Activated T-helper 1 cell treated with anti-CD3 and anti-CD28 coated beads, Interleukin-2, amount 50 U/mL, for 16 hours (primary cell): ENCODE results near the gene CEACAM19.
"Not testable (repeated sequence)": the region's sequence is repeated elsewhere in the genome, so short reads cannot be mapped to it uniquely, and the experiment has no call there.

Source experiments
- DNase-seq, 2 donors: peaks; one replicate each; pipeline ENCODE4 v3.0.0-alpha.2; 2020; ENCODE audit warnings: low read depth in 1 of 2, low spot score in 1 of 2

Gene CEACAM19

DNA sequence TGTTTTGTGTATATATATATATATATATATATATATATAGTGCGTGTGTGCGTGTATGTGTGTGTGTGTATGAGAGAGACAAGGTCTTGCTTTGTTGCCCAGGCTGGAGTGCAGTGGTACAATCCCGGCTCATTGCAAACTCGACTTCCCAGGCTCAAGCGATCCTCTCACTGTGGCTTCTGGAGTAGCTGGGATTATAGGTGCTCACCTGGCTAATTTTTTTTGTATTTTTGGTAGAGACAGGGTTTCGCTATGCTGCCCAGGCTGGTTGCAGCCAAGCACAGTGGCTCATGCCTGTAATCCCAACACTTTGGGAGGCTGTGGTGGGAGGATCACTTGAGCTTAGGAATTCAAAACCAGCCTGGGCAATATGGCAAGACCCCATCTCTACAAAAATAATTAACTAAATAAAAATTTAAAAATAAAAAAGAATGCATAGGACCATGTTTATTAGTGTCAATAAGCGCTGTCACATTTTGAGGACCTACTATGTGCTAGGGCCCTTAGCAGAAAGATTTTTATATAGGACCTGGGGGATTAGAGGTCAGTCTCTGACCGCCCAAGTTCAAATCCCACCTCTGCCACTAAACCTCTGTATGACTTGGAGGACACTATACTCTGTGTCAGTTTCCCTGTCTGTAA is 25.8 kb upstream of the CEACAM19 start:
- DNase-seq = no peak

DNA sequence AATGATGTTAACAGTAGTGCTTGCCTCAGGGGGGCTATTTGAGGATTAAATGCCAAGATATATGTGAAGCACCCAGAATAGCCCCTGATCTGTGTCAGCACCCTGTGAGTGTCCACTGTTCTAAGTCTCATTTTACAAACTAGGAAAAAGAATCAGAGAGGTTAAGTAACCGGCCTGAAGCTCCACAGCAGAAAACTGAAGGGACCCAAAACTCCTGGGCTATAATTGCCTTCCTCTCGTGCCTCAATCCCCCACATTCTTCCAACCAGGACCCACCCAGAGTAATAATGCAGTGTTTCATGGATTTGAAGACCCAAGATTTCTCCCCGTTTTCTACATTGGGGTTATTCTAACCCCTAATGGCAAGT is 25.2 kb upstream of the CEACAM19 start:
- no peak for DNase-seq

DNA sequence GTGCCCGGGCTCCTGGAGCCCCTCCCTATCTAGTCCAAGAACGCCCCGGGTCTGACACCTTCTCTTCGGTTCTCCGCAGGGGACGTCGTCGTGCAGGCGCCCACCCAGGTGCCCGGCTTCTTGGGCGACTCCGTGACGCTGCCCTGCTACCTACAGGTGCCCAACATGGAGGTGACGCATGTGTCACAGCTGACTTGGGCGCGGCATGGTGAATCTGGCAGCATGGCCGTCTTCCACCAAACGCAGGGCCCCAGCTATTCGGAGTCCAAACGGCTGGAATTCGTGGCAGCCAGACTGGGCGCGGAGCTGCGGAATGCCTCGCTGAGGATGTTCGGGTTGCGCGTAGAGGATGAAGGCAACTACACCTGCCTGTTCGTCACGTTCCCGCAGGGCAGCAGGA is 24.1 kb upstream of the CEACAM19 start:
- no peak for DNase-seq

DNA sequence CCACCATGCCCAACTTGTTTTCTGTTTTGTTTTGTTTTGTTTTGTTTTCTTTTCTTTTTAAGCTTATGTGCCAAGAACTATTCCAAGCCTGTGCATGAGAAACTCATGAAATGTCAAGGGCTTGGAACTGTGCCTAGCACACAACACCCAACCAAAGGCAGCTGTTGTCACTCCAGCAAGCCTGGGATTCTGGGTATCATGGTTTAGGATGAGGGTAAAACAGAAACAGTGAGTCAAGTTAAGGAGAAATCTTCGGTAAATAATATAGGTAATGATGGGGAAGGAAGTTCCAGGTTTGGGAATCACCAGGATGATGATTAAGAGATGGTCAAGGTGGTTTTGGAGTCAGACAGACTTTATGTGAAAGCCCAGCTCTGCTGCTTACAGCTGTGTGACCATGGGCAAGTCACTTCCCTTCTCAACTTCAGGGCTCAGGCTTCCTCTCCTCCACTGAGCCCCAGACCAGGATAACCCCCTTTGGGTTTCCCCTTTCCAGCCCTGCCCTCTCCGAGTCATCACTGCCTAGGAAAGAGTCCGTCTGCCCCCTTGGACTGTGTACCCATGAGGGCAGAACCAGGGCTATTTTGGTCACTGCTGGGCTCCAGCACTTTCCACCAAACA is 22.5 kb upstream of the CEACAM19 start:
- no peak for DNase-seq

DNA sequence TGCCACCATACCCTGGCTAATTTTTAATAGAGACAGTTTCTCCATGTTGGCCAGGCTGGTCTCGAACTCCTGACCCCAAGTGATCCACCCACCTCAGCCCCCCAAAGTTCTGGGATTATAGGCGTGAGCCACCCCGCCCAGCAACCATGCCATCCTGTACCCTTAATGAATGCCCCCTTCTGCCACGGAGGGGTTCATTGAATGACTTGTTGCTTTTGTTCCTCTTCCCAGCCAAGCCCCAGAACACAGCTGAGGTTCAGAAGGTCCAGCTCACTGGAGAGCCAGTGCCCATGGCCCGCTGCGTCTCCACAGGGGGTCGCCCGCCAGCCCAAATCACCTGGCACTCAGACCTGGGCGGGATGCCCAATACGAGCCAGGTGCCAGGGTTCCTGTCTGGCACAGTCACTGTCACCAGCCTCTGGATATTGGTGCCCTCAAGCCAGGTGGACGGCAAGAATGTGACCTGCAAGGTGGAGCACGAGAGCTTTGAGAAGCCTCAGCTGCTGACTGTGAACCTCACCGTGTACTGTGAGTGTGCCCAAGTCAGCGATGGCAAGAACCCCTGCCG is 21.6 kb upstream of the CEACAM19 start:
- no peak for DNase-seq

DNA sequence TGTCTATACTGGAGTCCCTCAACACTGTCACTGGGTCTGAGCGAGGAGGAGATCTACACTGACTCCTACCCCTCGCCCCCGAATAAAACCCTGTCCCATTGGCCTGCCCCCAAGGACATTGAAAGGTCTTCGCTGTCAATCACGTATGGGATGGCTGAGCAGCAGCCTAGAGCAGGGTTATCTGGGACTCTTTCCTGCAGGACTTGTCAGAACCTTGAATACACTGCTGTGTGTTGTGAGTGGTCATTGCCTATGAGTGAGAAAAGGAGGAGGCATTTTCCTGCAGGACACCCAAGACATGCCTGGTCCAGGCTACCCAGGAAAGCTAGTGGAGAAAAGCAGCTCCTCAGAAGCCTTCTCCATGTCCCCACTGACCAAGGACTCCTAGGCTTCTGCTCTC is 17.9 kb upstream of the CEACAM19 start:
- no peak for DNase-seq

DNA sequence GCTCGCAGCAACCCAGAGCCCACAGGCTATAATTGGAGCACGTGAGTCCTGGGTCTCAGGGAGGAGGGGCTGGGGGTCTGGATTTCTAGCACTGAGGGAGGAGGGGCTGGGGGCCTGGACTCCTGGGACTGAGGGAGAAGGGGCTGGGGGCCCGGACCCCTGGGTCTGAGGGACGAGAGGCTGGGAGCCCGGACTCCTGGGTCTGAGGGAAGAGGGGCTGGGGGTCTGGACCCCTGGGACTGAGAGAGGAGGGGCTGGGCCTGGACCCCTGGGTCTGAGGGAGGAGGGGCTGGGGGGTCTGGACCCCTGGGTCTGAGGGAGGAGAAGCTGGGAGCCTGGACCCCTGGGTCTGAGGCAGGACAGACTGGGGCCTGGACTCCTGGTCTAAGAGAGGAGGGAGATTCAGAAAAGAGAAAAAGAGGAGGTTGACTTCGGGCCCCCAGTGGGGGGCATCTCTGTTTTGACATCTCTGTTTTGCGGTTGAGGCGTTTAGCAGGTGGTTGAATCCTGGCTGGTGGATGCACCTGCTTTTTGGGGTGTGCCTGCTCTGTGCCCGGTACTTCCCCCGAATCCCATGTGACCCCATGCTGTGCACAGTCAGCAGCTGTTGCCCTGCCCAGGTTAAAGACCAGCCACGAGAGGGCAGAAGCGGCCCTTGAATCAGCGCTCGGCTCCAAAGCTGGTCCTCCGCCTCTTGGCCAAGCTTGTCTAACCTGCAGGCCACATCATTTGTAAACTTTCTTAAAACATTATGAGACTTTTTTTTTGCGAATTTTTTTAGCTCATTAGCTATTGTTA is 17.1 kb upstream of the CEACAM19 start:
- peak; percentile 9 to 32 for DNase-seq

DNA sequence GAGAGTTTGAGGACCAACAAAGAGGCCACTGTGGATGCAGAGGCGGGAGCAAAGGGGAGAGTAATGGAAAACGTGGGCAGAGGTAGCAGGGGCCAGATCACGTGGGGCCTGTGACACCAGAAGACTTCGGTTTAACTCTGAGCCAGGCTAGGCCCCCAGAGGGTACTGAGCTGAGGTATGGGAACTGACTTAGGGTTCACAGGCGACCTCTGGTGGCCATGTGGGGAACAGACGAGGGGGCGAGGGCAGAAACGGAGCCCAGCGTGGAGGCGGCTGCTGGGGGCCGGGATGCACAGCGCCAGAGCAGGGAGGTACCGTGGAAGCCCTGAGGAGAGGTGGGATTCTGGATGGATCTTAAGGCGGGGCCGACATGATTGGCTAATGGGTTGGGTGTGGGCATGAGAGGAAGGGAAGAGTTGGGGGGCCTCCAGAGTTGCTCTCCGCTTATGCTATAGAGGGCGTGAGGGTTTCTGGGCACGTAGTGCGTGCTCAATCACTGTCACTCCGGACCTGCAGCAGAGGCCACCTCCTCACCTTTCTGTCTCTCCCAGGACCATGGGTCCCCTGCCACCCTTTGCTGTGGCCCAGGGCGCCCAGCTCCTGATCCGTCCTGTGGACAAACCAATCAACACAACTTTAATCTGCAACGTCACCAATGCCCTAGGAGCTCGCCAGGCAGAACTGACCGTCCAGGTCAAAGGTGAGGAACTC is 13.9 kb upstream of the CEACAM19 start:
- DNase-seq = peak; percentile 37 to 41

DNA sequence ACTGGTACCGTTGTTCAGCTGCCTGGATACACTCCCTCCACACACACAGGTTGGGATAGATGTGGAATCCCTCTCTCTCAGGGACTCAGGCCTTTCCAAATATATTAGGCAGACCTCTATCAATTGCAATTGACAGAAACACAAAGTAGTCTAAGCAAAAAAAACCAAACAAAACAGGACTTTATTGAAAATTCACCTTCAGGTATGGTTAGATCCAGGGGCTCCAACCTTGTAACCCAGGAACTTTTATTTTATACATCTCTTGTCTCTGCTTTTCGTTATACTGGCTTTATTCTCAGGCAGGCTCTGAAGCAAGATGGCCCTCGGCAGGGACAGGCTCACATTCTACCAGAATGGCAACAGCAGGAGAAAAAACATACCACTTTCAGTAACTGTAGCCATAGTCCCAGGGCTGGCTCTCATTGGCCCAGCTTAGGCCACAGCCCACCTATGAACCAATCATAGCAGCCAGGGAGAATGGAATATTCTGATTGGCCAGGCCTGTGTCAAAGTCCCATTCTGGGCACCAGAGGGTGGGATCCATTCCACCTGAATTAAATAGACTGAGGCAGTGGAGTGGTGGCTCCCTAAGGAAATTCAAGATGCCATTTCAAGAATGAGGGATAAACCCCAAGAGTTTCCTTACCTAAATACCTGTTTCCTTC is 13.1 kb upstream of the CEACAM19 start:
- DNase-seq = no peak

DNA sequence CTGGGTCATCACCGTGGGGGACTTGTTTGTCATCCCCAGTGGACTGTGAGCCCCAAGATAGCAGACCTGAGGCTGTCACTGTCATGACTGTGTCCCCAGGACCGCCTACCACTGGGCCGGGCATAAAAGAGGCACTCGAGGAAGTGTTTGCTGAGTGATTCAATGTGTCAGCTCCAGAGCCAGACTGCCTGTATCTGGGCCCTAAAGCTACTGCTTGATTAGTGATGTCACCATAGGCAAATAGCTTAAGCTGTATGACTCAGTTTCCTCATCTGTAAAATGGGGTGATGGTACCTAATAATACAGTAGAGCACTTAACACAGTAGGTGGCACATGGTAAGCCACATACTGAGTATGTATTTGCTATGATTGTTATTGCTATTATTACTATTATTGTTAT is 11.2 kb upstream of the CEACAM19 start:
- DNase-seq = no peak

DNA sequence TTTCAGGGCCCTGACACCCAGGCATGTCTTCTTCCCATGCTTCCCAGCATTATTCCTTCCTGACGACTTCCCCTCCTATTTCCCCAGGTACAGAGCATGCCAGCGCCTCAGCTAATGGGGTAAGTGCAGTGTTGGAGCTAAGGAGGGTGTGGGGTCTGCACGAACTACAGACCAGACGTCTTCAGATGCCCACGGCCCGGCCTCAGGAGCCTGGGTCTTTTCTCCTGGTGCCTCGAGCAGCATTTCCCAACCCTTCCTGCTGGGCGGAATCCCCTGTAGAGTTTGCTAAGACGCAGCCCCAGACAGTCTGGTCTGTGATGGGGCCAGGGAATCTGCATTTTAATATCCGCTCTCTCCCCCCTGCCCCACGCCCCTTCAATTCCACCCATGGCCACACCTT is 10.1 kb upstream of the CEACAM19 start:
- DNase-seq = no peak

DNA sequence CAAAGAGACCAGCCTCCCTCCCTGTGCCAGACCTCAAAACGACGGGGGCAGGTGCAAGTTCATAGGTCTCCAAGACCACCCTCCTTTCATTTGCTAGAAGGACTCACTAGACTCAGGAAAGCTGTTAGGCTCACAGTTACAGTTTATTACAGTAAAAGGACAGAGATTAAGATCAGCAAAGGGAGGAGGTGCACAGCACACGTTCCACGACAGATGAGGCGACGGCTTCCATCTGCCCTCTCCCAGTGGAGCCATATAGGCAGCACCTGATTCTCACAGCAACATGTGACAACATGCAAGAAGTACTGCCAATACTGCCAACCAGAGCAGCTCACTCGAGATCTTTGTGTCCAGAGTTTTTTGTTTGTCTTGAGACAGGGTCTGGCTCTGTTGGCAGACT is 9.4 kb upstream of the CEACAM19 start:
- no peak for DNase-seq

DNA sequence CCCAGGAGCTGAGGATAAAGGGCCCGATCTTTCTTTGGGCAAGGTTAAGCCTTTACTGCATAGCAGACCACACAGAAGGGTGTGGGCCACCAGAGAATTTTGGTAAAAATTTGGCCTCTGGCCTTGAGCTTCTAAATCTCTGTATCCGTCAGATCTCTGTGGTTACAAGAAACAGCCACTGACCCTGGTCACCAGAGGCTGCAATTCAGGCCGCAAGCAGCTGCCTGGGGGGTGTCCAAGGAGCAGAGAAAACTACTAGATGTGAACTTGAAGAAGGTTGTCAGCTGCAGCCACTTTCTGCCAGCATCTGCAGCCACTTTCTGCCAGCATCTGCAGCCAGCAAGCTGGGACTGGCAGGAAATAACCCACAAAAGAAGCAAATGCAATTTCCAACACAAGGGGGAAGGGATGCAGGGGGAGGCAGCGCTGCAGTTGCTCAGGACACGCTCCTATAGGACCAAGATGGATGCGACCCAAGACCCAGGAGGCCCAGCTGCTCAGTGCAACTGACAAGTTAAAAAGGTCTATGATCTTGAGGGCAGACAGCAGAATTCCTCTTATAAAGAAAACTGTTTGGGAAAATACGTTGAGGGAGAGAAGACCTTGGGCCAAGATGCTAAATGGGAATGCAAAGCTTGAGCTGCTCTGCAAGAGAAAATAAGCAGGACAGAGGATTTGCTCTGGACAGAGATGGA is 8.4 kb upstream of the CEACAM19 start:
- DNase-seq = no peak

DNA sequence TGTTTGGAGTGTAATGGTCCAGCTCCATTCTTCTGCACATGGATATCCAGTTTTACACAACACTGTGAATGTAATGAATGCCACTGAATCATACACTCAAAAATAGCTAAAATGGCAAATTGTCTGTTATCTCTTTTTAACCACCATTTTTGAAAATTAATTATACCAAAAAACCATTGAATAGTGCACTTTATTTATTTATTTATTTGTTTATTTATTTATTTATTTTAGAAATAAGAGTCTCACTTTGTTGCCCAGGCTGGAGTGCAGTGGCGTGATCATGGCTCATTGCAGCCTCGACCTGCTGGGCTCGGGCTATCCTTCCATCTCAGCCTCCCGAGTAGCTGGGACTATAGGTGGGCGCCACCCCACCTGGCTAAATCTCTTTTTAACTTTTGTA is 7.3 kb upstream of the CEACAM19 start:
- DNase-seq = no peak

DNA sequence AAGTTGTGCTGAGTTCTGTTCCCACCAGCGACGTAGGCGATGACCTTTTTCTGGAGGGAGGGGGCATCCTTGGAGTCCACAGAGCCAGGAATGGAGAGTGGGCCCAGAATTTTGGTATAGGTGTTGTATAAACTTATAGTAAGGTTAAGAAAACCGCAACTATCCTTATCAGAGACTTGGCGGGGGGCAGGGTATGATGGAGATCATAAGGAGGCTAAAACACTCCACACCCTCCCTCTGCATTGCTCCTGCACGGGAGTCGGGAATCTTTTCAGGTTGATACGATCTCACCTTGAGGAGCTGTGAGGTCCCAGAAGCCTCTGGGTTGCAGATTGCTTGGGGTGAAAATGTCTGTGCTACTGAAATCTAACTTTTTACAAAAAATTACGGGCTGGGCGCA is 6.3 kb upstream of the CEACAM19 start:
- no peak for DNase-seq

DNA sequence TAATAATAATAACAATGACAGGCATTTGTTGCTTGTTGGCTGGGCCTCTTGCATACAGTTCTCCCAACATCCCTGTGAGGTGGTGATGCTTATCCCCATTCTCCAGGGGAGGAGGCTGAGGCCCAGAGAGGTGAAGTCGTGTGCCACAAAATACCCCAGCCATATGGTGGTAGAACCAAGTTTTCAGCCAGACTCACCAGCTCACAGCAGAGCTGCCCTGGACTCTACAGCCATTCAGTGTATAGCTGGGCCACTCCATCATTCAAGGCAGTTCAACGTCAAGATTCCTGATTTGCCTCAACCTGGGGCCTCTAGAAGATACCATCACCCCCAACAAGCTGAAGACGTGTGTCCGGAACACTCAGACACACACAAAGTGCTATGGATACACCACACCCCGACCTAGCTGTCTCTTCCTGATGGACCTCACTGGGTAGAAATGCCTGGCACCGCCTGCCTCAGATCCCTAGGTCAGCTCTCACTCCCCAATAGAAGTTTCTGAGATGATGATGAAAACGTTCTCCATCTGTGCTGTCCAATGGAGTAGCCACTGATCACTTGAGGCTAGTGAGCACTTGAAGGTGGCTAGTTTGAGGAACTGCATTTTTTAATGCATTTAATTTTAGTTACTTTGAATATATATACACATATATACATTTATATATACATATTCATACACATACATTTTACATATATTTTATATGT is 4.3 kb upstream of the CEACAM19 start:
- DNase-seq = no peak

DNA sequence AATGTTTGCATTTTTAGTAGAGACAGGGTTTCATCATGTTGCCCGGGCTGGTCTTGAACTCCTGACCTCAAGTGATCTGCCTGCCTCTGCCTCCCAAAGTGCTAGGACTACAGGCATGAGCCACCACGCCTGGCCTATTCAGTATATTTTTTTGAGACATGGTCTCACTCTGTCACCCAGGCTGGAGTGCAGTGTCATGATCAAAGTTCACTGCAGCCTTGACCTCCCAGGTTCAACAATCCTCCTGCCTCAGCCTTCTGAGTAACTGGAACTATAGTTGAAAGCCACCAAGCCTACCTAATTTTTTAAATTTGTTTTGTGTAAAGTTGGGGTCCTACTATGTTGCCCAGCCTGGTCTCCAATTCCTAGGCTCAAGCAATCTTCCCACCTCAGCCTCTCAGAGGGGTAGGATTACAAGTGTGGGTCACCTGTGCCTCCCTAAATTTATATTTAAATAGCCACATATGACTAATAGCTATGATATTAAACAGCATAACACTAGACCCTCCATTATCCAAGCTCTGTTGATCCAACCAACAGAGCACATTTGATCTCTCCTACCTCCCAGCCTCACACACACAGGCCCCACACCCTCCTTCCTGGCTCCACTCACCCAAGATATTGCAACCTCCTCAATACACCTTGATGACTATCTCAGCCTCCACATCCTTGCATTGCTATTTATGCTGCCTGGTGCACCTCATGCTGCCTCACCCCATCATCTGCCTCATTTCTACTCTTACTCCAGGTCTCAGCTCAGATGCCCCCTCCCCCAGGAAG is 2.1 kb upstream of the CEACAM19 start:
- no peak for DNase-seq

DNA sequence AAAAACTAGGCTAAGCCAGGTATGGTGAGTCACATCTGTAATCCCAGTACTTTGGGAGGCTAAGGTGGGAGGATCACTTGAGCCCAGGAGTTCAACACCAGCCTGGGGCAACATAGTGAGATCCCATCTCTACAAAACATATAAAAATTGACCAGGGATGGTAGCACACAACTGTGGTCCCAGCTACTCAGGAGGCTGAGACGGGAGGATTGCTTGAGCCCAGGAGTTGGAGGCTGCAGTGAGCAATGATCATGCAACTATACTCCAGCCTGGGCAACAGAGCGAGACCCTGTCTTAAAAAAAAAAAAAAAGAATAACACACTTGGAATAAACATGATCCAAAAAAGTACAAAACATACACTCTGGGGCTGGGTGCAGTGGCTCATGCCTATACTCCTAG is 1.3 kb upstream of the CEACAM19 start:
- DNase-seq = not testable (repeated sequence)

DNA sequence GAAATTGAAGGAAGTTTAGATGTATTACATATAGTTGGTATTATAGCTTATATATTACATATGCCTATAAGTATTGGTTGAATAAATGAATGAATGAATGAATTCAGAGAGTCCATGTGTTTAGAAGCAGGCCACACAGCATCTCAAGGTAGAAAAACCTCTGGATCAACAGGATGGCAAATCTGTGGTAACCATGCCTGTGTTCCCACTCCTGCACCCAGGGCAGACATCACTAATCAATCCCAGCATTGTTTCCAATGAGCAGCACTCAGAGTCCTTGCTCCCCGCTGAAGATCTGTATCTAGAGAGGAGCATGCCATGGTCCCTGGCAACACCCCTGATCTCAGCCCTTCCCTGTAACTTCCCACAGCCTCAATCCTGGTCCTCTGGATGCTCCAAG is 944 bp downstream of the CEACAM19 start:
- no peak for DNase-seq
